ENCODE results near the gene TEX14.

Gene TEX14

DNA sequence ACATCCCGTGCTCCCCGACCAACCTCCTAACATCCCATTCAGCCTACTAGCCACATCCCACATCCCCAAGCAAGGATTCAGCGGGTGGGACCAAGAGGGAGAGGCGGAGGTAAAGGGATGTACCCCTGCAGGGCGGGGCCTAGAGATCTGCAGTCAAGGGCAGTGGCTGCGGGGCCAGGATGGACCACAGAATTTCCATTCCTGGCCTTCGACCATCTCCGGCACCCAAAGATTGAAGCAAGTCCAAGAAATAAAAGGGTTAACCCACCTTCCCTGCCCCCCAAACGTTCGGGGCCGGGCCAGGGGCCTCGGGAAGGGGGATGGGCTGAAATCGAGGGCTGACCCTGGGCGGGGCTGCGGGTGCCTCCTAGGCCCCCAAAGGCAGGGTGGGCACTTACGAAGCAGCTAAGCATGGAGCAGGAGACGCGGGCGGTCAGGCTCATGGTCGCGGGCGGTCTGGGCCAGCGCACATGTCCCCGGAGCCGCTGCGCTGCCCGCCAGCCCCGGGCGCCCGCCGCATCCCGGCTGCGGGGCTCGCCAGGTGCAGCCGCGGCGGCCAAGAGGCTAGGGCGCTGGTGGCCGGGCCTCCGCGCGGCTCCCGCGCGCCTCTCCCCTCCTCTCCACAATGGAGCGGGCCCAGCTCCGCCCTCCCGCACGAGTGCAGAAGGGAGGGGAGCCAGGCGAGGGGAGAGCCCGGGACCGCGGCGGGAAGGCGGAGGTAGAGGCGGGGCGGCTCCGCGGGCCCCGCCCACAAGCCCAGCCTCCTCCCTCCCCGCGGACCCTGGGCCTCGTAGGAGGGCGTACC, 177.7 kb downstream of the TEX14 start, which contains the start of gene MTMR4:
TSS of gene MTMR4 (minus strand) at position 674 of the 805 bp plus-strand sequence. CDS start at position 443, 231 bp downstream.
- DNase-seq (ENCODE audit: low read depth in 1 of 2, low spot score in 1 of 2), result peak; percentile 92
- TF ChIP-seq JUND (IDR thresholded peaks at IDR 0.05; ENCODE audit: low read depth), result no peak
- in situ Hi-C loops (cut with HindIII; ENCODE audit: low pct_unique_long_range_greater_than_20kb, low sequenced_read_pairs), result no loop called here

GRCh38 chr17:58513267-58513964, 178.4 kb downstream of the TEX14 start:
- in situ Hi-C loops (cut with HindIII; ENCODE audit: low pct_unique_long_range_greater_than_20kb, low sequenced_read_pairs), result no loop called here
- TF ChIP-seq JUND (IDR thresholded peaks at IDR 0.05; ENCODE audit: low read depth), result no peak
- DNase-seq (ENCODE audit: low read depth in 1 of 2, low spot score in 1 of 2), result no peak

DNA sequence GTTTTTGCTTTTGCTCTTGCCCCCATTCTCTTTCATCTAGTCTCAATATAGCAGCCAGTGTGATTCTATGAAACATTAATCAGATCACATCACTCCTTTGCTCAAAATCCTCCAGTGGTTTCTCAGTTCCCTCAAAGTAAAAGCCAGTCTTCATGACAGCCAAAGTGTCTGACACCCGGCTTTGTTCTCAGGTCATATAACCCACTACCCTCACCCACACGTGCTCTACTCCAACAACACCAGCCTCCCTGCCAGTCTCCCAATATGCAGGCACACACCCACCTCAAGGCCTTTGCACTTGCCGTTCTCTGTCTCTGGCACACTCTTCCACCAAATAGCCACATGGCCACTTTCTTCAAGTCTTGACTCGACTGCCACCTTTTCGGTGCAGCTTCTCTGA, 181.8 kb downstream of the TEX14 start:
- no peak for DNase-seq (ENCODE audit: low read depth in 1 of 2, low spot score in 1 of 2)
- in situ Hi-C loops (cut with HindIII; ENCODE audit: low pct_unique_long_range_greater_than_20kb, low sequenced_read_pairs), result no loop called here
- no peak for TF ChIP-seq JUND (IDR thresholded peaks at IDR 0.05; ENCODE audit: low read depth)

GRCh38 chr17:58508341-58509067, 183.3 kb downstream of the TEX14 start:
- no peak for TF ChIP-seq JUND (IDR thresholded peaks at IDR 0.05; ENCODE audit: low read depth)
- no peak for DNase-seq (ENCODE audit: low read depth in 1 of 2, low spot score in 1 of 2)
- in situ Hi-C loops (cut with HindIII; ENCODE audit: low pct_unique_long_range_greater_than_20kb, low sequenced_read_pairs), result no loop called here

DNA sequence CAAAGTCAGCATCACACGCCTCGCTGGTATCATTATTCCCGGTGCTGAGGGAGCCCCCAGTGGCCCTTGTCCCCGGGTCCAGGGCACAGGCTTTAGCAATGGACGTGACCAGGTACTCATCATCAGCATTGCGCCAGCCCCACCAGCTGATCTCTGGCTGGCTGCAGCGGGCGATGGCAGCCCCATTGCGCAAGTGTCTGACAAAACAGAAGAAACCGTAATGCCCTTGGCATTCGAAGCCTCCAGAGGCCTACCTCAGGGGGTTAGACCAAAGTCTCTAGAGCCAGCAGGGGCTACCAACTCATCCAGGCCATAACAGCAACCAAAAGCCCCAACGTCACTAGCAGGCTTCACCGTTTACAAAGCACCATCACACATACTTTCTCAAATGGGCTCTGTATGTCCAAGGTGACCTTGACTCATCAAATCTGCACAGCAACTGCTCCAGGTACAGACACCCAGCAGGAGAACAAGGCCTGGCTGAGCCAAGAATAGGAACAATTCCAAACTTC, 184.7 kb downstream of the TEX14 start:
- DNase-seq (ENCODE audit: low read depth in 1 of 2, low spot score in 1 of 2), result no peak
- in situ Hi-C loops (cut with HindIII; ENCODE audit: low pct_unique_long_range_greater_than_20kb, low sequenced_read_pairs), result no loop called here
- no peak for TF ChIP-seq JUND (IDR thresholded peaks at IDR 0.05; ENCODE audit: low read depth)

Measured in T47D (cell line).